ENCODE measurements around the gene OSBPL8. TPM values are rescaled to one million over a fixed set of nuclear protein-coding genes. Genes with fewer than 3 reads are reported as not detected.
"Not testable (repeated sequence)": the region's sequence is repeated elsewhere in the genome, so short reads cannot be mapped to it uniquely, and the experiment has no call there.

The OSBPL8 gene
- total RNA-seq, 2 donors from 2014 or later, result 25.9 to 32.8 TPM

- no peak overlapping the region for H3K9ac ChIP-seq (ENCODE audit: low read depth in 2 of 2, low read length in 2 of 2)
- no peaks in the 10 kb centered on the region for H3K27me3 ChIP-seq
- TF ChIP-seq CTCF (IDR thresholded peaks at IDR 0.05), result no peak
- H3K9me3 ChIP-seq, result no peaks in the 10 kb centered on the region
- H3K4me1 ChIP-seq, result no peaks in the 10 kb centered on the region
- DNase-seq, result no peak
- H3K36me3 ChIP-seq, result no peaks in the 10 kb centered on the region
- intact Hi-C loops (cut with DNase I), result no loop called here
- H3K4me3 ChIP-seq, result no peak overlapping the region
- H3K27ac ChIP-seq, result no peak overlapping the region
Measured at GRCh38 chr12:76489737-76490136, 69.8 kb downstream of the OSBPL8 start.

- Histone ChIP-seq H3K27ac (no peak overlapping the region), H3K9me3 (no peaks in the 10 kb centered on the region), H3K4me1 (no peaks in the 10 kb centered on the region), H3K36me3 (no peaks in the 10 kb centered on the region), H3K9ac (ENCODE audit: low read depth in 2 of 2, low read length in 2 of 2) (no peak overlapping the region), H3K4me3 (no peak overlapping the region), H3K27me3 (no peaks in the 10 kb centered on the region)
- intact Hi-C loops (cut with DNase I), result no loop called here
- DNase-seq, result no peak
- no peak for TF ChIP-seq CTCF (IDR thresholded peaks at IDR 0.05)
Measured at GRCh38 chr12:76486011-76486410, 73.6 kb downstream of the OSBPL8 start.

- no peak overlapping the region for H3K9ac ChIP-seq (ENCODE audit: low read depth in 2 of 2, low read length in 2 of 2)
- DNase-seq, result no peak
- intact Hi-C loops (cut with DNase I), result no loop called here
- no peak for TF ChIP-seq CTCF (IDR thresholded peaks at IDR 0.05)
- no peak overlapping the region for H3K27ac ChIP-seq
- no peaks in the 10 kb centered on the region for H3K36me3 ChIP-seq
- H3K4me3 ChIP-seq, result no peak overlapping the region
- H3K27me3 ChIP-seq, result no peaks in the 10 kb centered on the region
- H3K9me3 ChIP-seq, result no peaks in the 10 kb centered on the region
- no peaks in the 10 kb centered on the region for H3K4me1 ChIP-seq
Measured at GRCh38 chr12:76480796-76481195, 78.8 kb downstream of the OSBPL8 start.

- no peaks in the 10 kb centered on the region for H3K27me3 ChIP-seq
- H3K27ac ChIP-seq, result no peak overlapping the region
- no peak for DNase-seq
- TF ChIP-seq CTCF (IDR thresholded peaks at IDR 0.05), result no peak
- H3K4me1 ChIP-seq, result no peaks in the 10 kb centered on the region
- H3K9ac ChIP-seq (ENCODE audit: low read depth in 2 of 2, low read length in 2 of 2), result no peak overlapping the region
- H3K9me3 ChIP-seq, result no peaks in the 10 kb centered on the region
- H3K36me3 ChIP-seq, result no peaks in the 10 kb centered on the region
- intact Hi-C loops (cut with DNase I), result no loop called here
- no peak overlapping the region for H3K4me3 ChIP-seq
Measured at GRCh38 chr12:76478045-76478444, 81.5 kb downstream of the OSBPL8 start.

GRCh38 chr12:76472862-76473261 is 86.7 kb downstream of the OSBPL8 start:
- H3K27ac ChIP-seq; H3K4me1 ChIP-seq; DNase-seq; H3K4me3 ChIP-seq; intact Hi-C loops (cut with DNase I); H3K9ac ChIP-seq (ENCODE audit: low read depth in 2 of 2, low read length in 2 of 2); H3K9me3 ChIP-seq; H3K36me3 ChIP-seq; H3K27me3 ChIP-seq: not testable (repeated sequence)

- no peaks in the 10 kb centered on the region for H3K4me1 ChIP-seq
- H3K27me3 ChIP-seq, result no peaks in the 10 kb centered on the region
- no peak overlapping the region for H3K4me3 ChIP-seq
- no peak for DNase-seq
- H3K27ac ChIP-seq, result no peak overlapping the region
- H3K9me3 ChIP-seq, result no peaks in the 10 kb centered on the region
- TF ChIP-seq CTCF (IDR thresholded peaks at IDR 0.05), result no peak
- intact Hi-C loops (cut with DNase I), result no loop called here
- H3K36me3 ChIP-seq, result no peaks in the 10 kb centered on the region
- H3K9ac ChIP-seq (ENCODE audit: low read depth in 2 of 2, low read length in 2 of 2), result no peak overlapping the region
Measured at GRCh38 chr12:76471579-76471978, 88.0 kb downstream of the OSBPL8 start.

Data from colonic mucosa (tissue), 4 donors.